Peyer's patch (tissue), 4 donors: Measurements from ENCODE around the gene CPXM1.

Source experiments
- CTCF ChIP-seq, 6 experiments: fragments of 450-650 bp in 4 of 6; fragments of 200-600 bp in 2 of 6; sonication (generic) in 1 of 6; IDR thresholded peaks; one replicate each; pipeline ENCODE4 v1.5.1; 2017 to 2019; ENCODE audit warnings: antibody characterized with exemption in 6 of 6, mild to moderate bottlenecking in 3 of 6, moderate library complexity in 1 of 6
- POLR2A ChIP-seq, 2 donors: fragments of 450-650 bp; IDR thresholded peaks; one replicate each; pipeline ENCODE4 v1.5.1; 2017; ENCODE audit warnings: antibody characterized with exemption in 2 of 2, mild to moderate bottlenecking in 2 of 2, moderate library complexity in 2 of 2

- TF ChIP-seq CTCF (IDR thresholded peaks at IDR 0.05), result no peak
- TF ChIP-seq POLR2A (IDR thresholded peaks at IDR 0.05), result no peak
Observed at GRCh38 chr20:2799688-2800520, 523 bp downstream of the CPXM1 start.
